GM18526 (cell line): ENCODE results near the gene TARS3.

Source experiments
- POLR2A ChIP-seq: IDR thresholded peaks from 3 replicates; pipeline ENCODE4 v1.6.1; 2011; ENCODE audit not compliant: insufficient read length; ENCODE audit errors: extremely low read depth

TARS3 gene

GRCh38 chr15:101639667-101640066 is 84.6 kb downstream of the TARS3 start:
- no peak for TF ChIP-seq POLR2A

GRCh38 chr15:101637919-101638318 is 86.4 kb downstream of the TARS3 start:
- TF ChIP-seq POLR2A, result no peak

- no peak for TF ChIP-seq POLR2A
These were observed 86.8 kb downstream of the TARS3 start for GRCh38 chr15:101637516-101637915.

- TF ChIP-seq POLR2A, result no peak
These were observed 87.2 kb downstream of the TARS3 start for GRCh38 chr15:101637038-101637437.

- TF ChIP-seq POLR2A, result no peak
These were observed 88.1 kb downstream of the TARS3 start for GRCh38 chr15:101635944-101636727.

- TF ChIP-seq POLR2A, result no peak
These were observed 90.9 kb downstream of the TARS3 start for GRCh38 chr15:101633356-101633755.

GRCh38 chr15:101625980-101626379 is 98.3 kb downstream of the TARS3 start:
- TF ChIP-seq POLR2A, result no peak

GRCh38 chr15:101625184-101625583 is 99.1 kb downstream of the TARS3 start:
- no peak for TF ChIP-seq POLR2A

- TF ChIP-seq POLR2A, result no peak
These were observed 100.6 kb downstream of the TARS3 start for GRCh38 chr15:101623367-101624304.

GRCh38 chr15:101621961-101622360 is 102.3 kb downstream of the TARS3 start:
- no peak for TF ChIP-seq POLR2A

- no peak for TF ChIP-seq POLR2A
These were observed 103.6 kb downstream of the TARS3 start for GRCh38 chr15:101620671-101621070.

GRCh38 chr15:101619615-101619865 is 104.7 kb downstream of the TARS3 start:
- TF ChIP-seq POLR2A, result no peak

GRCh38 chr15:101618851-101619614 is 105.2 kb downstream of the TARS3 start:
- no peak for TF ChIP-seq POLR2A

- no peak for TF ChIP-seq POLR2A
These were observed 106.2 kb downstream of the TARS3 start for GRCh38 chr15:101618076-101618475.

- no peak for TF ChIP-seq POLR2A
These were observed 106.8 kb downstream of the TARS3 start for GRCh38 chr15:101617390-101617965.

GRCh38 chr15:101615986-101616848 is 108.1 kb downstream of the TARS3 start:
- TF ChIP-seq POLR2A, result no peak
